DOHH2 (cell line): ENCODE data around the gene EFTUD2.

ENCODE experiments used
- H3F3A ChIP-seq: fragments of 200-600 bp; sonication (generic), shearing (Covaris generic); 2 replicates; pipeline ENCODE4 v1.6.0; 2016; ENCODE audit warnings: antibody characterized with exemption, mild to moderate bottlenecking; ENCODE audit not compliant: control insufficient read depth, insufficient read depth
- H3K27ac ChIP-seq: fragments of 200-600 bp; sonication (generic); 2 replicates; pipeline ENCODE4 v1.5.1; 2014; ENCODE audit warnings: low read depth, mild to moderate bottlenecking, low read length, moderate library complexity
- H3K27me3 ChIP-seq: fragments of 200-600 bp; sonication (generic); 2 replicates; pipeline ENCODE4 v1.6.1; 2014; ENCODE audit warnings: mild to moderate bottlenecking, low read length, mixed read lengths; ENCODE audit not compliant: control insufficient read depth
- H3K36me3 ChIP-seq: fragments of 200-600 bp; sonication (generic); 2 replicates; pipeline ENCODE4 v1.6.1; 2014; ENCODE audit warnings: mild to moderate bottlenecking, low read length, moderate library complexity, mixed read lengths; ENCODE audit not compliant: control insufficient read depth
- H3K4me1 ChIP-seq: fragments of 200-600 bp; sonication (generic); 2 replicates; pipeline ENCODE4 v1.6.1; 2014; ENCODE audit warnings: mild to moderate bottlenecking, low read length, mixed read lengths; ENCODE audit not compliant: control insufficient read depth
- H3K4me2 ChIP-seq: fragments of 200-600 bp; sonication (generic); 2 replicates; pipeline ENCODE4 v1.6.0; 2014; ENCODE audit warnings: mild to moderate bottlenecking, low read length, moderate library complexity
- H3K4me3 ChIP-seq: fragments of 200-600 bp; sonication (generic); 2 replicates; pipeline ENCODE4 v1.5.1; 2014; ENCODE audit warnings: mild to moderate bottlenecking, low read length, mixed read lengths
- H3K79me2 ChIP-seq: fragments of 200-600 bp; sonication (generic); 2 replicates; pipeline ENCODE4 v1.6.1; 2014; ENCODE audit warnings: mild to moderate bottlenecking, low read length, mixed read lengths; ENCODE audit not compliant: control insufficient read depth
- H3K9me2 ChIP-seq: fragments of 200-600 bp; sonication (generic); replicated peaks from 2 replicates; pipeline ENCODE4 v1.6.1; 2014; ENCODE audit warnings: mild to moderate bottlenecking, low read length, mixed read lengths; ENCODE audit not compliant: control insufficient read depth
- H3K9me3 ChIP-seq: fragments of 200-600 bp; sonication (generic); 2 replicates; pipeline ENCODE4 v1.6.1; 2014; ENCODE audit warnings: antibody characterized with exemption, low read length, mixed read lengths; ENCODE audit not compliant: control insufficient read depth, insufficient read depth
- H4K20me1 ChIP-seq: fragments of 200-600 bp; sonication (generic); 2 replicates; pipeline ENCODE4 v1.6.0; 2014; ENCODE audit warnings: low read depth, mild to moderate bottlenecking, antibody characterized with exemption, low read length, moderate library complexity; ENCODE audit not compliant: control insufficient read depth, insufficient read depth
- CTCF ChIP-seq: fragments of 200-600 bp; sonication (generic); IDR thresholded peaks from one replicate; pipeline ENCODE4 v1.5.1; 2014; ENCODE audit warnings: antibody characterized with exemption, mild to moderate bottlenecking, low read depth, low read length; ENCODE audit not compliant: poor library complexity, severe bottlenecking
- EZH2phosphoT487 ChIP-seq: fragments of 200-600 bp; sonication (generic); IDR thresholded peaks from 2 replicates; pipeline ENCODE4 v1.6.1; 2017; ENCODE audit warnings: borderline replicate concordance, mild to moderate bottlenecking, antibody characterized with exemption, low read length, moderate library complexity, mixed read lengths

Gene EFTUD2

GRCh38 chr17:44808156-44808555 is 91.1 kb downstream of the EFTUD2 start:
- Histone ChIP-seq H3K79me2 (peaks cover 76% of the 10 kb centered on the region), H3K4me3 (no peak overlapping the region), H3K9me3 (no peaks in the 10 kb centered on the region), H3K27ac (no peak overlapping the region), H3F3A (no peaks in the 10 kb centered on the region), H3K9me2 (no peaks in the 10 kb centered on the region), H3K36me3 (peaks cover 53% of the 10 kb centered on the region), H3K27me3 (no peaks in the 10 kb centered on the region), H3K4me1 (no peaks in the 10 kb centered on the region), H4K20me1 (peaks cover 8% of the 10 kb centered on the region; the same call in 1 of the 2 replicates), H3K4me2 (no peak overlapping the region)
- TF ChIP-seq EZH2phosphoT487 (no peak), CTCF (no peak)

- Histone ChIP-seq H3K4me3 (no peak overlapping the region), H3F3A (no peaks in the 10 kb centered on the region), H3K4me2 (no peak overlapping the region), H3K79me2 (peaks cover 73% of the 10 kb centered on the region), H3K4me1 (no peaks in the 10 kb centered on the region), H3K9me2 (no peaks in the 10 kb centered on the region), H3K36me3 (peaks cover 56% of the 10 kb centered on the region), H3K27me3 (no peaks in the 10 kb centered on the region), H3K9me3 (no peaks in the 10 kb centered on the region), H4K20me1 (peaks cover 8% of the 10 kb centered on the region; the same call in 1 of the 2 replicates), H3K27ac (no peak overlapping the region)
- TF ChIP-seq EZH2phosphoT487 (no peak), CTCF (no peak)
These were observed 91.5 kb downstream of the EFTUD2 start for GRCh38 chr17:44807817-44808155.

- Histone ChIP-seq H3F3A (no peaks in the 10 kb centered on the region), H3K4me2 (no peak overlapping the region), H3K4me3 (no peak overlapping the region), H3K36me3 (peaks cover 60% of the 10 kb centered on the region), H3K27me3 (no peaks in the 10 kb centered on the region), H3K27ac (no peak overlapping the region), H4K20me1 (peaks cover 8% of the 10 kb centered on the region; the same call in 1 of the 2 replicates), H3K9me3 (no peaks in the 10 kb centered on the region), H3K79me2 (peaks cover 69% of the 10 kb centered on the region), H3K9me2 (no peaks in the 10 kb centered on the region), H3K4me1 (no peaks in the 10 kb centered on the region)
- TF ChIP-seq EZH2phosphoT487 (no peak), CTCF (no peak)
These were observed 92.0 kb downstream of the EFTUD2 start for GRCh38 chr17:44807093-44807816.
